GM21786 (cell line): Measurements from ENCODE around the gene DNAH12.
"Not testable (repeated sequence)": the region's sequence is repeated elsewhere in the genome, so short reads cannot be mapped to it uniquely, and the experiment has no call there.

Experiments used
- ATAC-seq: cut with Tn5 transposase; IDR thresholded peaks from one replicate; pipeline ENCODE4 v1.9.1; 2021; ENCODE audit not compliant: unreplicated experiment

DNAH12 gene

DNA sequence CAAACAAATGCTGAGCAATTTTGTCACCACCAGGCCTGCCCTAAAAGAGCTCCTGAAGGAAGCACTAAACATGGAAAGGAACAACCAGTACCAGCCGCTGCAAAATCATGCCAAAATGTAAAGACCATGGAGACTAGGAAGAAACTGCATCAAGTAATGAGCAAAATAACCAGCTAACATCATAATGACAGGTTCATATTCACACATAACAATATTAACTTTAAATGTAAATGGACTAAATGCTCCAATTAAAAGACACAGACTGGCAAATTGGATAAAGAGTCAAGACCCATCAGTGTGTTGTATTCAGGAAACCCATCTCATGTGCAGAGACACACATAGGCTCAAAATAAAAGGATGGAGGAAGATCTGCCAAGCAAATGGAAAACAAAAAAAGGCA, 217.6 kb downstream of the DNAH12 start:
- not testable (repeated sequence) for ATAC-seq

DNA sequence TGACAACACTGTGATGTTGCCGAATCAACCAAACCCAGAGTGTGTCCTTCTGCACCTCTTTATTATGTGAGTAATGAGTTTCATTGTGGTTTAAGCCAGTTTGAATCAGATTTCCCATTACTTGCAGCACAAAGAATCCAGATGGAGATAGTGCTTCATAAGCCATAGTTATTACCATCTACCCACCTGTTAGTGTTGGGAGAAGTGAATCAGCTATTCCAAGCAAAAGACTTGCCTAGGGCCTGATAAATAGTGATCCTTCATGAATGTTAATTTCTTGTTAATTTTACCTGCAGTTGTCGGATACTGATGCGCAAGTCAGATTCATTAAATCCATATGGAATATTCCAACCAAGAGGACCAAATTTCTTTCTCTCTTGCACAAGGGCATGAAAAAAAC, 229.9 kb downstream of the DNAH12 start:
- ATAC-seq, result no peak

DNA sequence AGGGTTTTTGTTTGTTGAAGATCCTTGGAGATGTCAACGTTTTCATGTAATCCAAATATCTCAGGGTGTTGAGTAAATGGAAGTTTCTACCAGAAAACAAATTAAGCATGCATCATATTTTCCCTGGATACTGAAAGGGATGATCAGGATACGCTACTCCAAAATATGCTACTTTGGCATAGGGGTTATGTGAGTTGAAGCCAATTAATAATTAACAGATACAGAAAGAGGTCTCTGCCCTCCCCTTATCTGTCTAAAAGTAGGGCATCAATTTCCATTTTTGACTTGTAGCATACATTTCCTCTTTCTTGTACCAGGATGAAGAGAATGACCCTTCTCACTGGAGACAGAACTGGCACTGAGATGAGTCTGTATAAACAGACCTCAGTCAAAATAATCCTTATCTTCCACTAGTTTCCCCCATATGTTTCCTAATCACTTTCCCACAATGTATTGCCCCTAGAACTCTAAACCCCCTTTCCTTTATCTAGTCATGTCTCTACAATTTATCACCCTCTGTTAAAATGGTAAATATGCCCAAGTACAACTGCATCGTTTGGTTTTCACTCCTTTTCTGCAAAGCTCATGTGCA, 234.3 kb downstream of the DNAH12 start:
- ATAC-seq, result no peak

DNA sequence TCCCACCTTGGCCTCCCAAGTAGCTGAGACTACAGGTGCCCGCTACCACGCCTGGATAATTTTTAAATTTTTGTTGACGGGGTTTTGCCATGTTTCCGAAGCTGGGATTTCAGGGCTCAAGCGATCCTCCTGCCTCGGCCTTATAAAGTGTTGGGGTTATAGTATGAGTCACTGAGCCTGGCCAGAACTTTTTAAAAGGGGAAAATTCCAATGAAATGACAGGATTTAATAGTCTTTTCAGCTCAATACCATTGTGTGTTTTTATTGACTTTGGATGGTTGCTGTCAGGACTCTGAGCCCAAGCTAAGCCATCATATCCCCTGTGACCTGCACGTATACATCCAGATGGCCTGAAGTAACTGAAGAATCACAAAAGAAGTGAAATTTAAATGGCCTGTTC, 240.6 kb downstream of the DNAH12 start:
- ATAC-seq, result not testable (repeated sequence)

DNA sequence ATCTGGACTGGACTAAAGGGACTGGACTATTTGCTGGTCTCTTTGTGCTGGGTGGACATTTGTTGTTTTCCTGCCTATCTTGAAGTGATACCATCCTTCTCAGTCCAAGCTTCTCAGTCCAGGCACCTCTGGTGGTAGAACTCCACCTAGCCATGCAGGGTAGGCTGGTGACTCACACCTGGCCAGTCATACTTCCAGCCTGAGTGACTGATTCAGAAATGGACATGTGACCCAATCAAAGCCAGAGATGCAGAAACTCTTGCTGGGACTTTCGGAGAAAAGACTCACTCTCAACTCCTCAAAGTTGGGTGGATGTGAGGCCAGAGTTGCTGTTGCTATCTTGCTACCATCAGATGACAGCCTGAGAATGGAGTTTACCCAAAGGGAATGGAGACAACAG, 246.1 kb downstream of the DNAH12 start:
- no peak for ATAC-seq

DNA sequence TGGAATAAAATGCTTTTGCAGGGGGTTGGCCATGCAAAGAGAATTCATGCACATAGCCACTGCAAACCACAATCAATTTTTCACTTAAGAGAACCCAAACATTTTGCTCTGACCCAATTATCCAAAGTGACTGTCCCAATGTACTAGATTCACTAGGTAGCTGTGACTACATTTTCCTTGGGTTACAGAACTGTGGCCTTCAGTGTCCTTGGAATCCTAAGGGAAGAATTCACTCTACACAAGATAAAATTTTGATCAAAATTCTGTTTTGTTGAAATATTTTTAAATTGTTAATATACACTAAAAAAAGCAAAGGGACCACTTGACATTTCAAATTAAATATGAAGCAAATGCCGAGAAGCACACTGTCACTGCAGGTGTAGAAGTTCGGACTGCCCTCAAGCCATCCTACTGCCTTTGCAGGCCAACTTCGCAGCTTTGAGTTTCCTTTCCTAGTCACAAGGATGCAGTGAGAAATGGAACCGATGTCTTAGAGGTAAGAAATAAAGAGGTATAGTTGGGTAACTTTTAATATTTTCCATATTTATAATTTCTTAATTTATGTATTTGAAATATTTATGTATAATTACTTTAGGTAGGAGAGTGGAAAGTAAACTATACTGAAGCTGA, 251.1 kb downstream of the DNAH12 start:
- no peak for ATAC-seq

DNA sequence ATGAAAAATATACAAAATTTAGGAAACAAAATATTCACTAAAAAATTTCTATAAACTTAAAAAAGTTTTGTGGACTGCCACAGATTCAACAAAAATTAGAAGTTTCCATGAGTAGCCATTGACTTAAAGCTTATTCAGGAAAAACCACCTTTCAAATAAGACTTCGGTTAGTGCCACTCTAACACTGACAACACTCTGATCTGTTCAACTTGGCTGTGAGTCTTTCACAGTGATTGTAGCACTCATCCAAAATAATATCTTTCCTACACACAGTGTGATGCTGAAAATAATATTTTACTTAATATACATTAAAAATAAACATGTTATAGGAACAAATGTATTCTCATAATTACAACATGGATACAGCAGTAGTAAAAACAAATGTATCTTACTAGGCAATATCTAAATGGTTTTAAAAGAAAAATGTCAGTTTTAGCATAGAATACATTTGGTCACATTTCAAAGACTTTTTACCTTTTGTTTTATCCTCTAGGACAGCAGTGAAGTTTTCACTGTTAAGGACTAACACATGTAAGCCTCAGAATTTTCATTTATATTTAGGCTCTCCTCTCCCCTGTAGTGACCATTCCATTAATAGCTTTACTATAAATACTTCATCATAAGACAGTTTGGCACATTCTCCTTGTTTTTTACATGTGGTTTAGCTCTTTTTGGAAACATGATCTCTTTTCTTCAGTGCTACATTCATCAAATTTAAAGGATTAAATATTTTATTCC, 251.8 kb downstream of the DNAH12 start, which contains the start of gene ASB14:
TSS of gene ASB14 (minus strand) at position 527 of the 738 bp plus-strand sequence. CDS start 652 bp downstream, outside the sequence.
- ATAC-seq, result no peak

DNA sequence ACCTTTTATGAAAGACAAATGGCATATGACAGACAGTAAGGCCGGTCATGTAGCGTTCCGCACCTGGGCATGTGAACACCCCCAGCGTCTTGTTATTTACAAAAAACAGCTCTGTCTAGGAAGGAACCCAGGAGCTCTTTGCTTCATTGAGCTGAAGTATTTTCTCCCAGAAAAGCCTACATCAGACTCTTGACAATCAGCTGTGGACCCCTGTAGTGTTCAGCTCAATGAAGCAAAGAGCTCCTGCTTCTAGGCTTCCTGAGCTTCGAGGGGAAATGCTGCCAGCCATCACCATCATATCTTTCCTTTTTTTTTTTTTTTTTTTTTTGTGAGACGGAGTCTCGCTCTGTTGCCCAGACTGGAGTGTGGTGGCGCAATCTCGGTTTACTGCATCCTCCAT, 255.7 kb downstream of the DNAH12 start:
- ATAC-seq, result no peak

DNA sequence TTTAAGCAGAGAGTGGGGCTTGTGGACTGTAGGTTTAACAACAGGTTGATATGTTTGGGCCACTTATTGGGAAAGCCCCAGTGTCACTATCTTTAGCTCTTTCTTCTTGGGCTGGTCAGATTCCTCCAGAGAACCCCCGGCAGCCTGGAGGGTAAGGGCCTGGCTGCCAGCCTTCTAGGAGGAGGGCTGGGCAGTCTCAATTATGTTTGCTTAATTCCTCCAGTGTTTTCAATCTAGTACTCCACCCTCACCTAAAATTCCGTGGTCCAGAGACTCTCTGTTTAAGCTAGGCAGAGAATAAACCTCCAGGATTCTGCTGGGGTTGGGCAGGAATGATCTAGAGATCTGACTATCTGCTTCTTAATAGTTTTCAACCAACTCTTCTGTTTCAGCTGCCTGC, 256.9 kb downstream of the DNAH12 start:
- no peak for ATAC-seq

DNA sequence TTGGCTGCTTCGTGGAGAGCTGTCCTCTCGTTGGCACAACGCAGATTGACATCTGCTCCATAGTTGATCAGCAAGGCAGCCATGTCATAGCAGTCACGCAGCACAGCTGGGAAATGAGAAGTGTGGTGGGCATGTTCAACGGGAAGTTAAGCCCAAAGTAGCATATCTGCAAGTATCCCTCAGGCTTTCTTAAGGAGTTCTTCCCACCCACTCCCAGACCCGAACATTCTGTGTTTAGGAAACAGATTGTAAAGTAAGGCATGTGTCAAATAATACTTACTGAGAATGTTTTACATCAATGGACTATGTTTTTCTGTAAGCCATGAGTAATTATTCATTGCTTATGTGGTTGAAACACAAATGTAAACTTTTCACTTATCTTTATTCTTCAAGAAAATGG, 260.8 kb downstream of the DNAH12 start:
- ATAC-seq, result no peak

DNA sequence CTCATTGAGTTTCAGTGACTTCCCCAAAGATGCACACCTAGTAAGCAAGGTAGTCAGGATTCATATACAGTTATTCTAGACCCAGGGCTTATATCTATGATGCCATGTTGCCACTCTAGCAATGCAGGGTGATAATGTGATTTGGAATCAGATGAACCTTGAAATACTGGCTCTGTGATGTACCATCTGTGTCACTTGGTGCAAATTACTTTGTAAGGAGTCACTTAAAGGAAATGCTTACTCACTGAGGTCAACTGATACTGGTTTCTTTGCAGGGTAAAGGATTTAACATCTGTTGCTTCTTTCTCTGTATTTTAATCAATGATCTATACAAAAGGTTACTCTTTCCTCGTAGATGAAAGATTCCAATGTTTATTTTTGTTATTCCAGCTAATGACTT, 262.4 kb downstream of the DNAH12 start:
- no peak for ATAC-seq

DNA sequence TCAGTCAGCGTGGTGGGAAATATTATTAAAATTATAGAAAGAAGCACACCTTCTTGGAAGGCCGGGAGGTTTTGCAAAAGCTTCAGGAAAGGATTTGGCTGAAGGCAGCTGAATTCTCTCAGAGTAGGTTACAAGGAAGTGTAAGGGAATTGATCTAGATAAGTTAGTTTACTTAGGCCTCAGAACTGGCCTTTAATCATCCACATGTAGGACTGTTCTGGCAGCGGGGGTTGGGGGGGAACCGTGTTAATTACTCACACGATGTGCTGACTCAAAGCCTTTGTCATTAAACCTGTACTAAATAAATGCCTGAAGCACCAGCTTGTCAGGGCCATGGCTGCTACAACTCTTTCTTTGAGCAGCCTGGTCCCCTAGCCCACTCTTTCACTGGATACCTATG, 264.5 kb downstream of the DNAH12 start:
- ATAC-seq, result no peak

DNA sequence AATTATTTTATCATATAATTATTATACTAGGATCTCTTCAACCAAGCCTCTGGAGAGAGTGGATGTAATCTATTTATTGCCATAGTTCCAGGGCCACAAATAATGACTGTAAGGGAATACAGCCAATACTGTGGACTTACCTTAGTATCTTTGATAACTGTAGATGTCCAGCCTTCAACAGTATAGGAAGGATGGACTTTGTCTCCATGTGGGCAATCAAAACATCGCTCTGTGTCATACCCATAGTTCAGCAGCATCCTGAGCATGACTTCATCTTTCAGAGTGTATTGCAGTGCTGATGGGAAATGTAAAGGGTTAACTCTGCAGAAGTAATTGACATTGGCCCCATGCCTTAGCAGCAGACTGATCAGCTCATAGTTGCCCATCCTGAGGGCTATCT, 265.9 kb downstream of the DNAH12 start:
- ATAC-seq, result no peak

DNA sequence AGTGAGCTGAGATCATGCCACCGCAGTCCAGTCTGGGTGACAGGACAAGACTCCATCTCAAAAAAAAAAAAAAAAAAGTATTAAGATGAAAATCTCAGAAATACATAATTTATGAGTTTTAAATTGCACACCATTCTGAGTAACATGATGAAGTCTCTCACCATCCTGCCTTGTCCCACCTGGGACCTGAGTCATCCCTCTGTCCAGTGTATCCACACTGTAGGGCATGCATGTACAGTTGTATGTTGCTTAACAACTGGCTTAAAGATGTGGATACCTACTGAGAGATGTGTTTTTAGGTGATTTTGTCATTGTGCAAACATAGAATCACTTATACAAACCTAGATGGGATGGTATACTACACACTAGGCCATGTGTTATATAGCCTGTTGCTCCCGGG, 268.8 kb downstream of the DNAH12 start:
- ATAC-seq, result no peak

DNA sequence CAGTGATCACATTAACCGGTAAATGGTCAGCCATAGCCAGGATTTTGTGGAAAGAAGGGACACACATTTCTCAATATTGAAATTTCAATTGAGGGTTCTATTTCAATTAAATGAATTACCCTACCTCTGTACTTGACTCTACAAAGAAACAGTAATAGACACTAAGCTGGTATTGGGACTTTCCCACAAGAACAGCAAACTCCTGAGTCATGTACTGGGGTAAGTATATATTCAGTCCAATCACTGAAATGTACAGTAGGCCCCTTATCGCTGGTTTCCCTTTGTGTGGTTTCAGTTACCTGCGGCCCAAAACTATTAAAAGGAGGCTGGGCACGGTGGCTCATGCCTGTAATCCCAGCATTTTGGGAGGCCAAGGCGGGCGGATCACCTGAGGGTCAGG, 269.3 kb downstream of the DNAH12 start:
- no peak for ATAC-seq

DNA sequence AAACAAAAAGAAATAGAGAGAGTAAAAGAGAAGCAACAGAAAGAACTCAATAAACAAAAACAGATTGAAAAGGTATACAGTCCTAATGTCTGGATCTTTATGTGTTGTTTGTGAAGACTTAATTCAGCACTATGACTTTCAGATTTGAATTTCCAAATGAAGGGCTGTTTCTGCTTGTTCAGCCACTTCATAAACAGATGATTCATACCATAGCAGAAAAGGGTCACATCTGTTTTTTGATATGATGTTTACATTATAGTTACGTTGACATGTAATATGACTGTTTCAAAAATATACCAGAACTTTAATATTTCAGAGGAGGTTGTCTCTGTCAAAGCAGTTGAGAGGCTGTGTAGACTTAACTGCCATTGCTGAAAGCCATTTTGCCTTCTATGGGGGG, 275.7 kb downstream of the DNAH12 start:
- ATAC-seq, result no peak

DNA sequence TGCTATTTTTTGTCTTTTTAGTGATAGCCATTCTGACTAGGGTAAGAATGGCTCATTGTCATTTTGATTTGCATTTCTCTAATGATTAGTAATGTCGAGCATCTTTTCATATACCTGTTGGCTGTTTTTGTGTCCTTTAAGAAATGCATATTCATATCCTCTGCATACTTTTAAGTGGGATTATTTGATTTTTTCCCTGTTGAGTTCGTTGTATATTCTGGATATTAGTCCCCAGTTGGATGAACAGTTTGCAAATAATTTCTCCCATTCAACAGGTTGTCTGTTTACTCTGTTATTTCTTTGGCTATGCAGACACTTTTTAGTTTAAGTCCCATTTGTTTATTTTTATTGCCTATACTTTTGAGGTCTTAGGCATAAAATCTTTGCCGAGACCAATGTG, 282.2 kb downstream of the DNAH12 start:
- ATAC-seq, result no peak

DNA sequence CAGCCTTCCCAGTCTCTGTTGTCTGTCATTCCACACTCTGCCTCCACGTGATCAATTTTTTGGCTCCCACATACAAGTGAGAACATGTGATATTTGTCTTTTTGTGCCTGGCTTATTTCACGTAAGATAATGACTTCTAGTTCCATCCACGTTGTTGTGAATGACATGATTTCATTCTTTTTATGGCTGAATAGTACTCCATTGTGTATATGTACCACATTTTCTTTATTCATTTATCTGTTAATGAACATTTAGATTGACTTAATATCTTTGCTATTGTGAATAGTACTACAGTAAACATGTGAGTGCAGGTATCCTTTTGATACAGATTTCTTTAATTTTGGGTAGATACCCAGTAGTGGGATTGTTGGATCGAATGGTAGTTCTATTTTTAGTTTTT, 283.0 kb downstream of the DNAH12 start:
- no peak for ATAC-seq

DNA sequence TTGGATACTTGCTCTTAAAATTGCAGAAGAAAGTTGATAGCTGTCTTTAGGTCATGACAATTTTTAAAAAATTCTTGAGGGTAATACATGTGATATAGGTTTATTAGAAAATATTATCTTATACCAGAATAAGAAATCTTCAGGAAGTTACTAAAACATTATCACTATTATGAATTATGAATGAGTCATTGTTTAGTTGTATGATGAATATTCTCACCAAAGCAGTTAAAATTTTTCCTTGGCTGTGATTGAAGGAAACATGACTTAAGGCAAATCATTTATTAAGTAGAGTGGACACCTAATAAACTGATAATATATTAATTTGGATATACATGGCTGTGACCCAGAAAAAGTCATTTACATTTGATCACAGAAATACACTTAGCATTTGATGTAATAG, 286.5 kb downstream of the DNAH12 start:
- ATAC-seq, result no peak

DNA sequence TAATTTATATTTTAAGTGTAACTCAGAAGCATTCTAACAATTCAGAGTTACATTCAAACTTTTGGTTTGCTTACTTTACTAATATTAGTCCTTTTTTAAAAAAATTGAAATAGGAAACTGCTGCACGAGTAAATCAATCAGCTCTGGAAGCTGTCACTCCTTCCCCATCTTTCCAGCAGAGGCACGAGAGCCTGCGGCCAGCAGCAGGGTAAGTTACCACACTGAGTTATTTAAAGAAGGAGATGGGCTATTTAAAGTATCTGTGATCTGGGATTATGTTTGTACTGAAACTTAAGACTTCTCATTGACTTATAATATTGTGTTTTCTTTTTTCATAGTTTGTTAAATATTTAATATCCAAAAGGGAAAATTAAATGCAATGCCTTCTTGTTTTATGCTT, 287.3 kb downstream of the DNAH12 start:
- ATAC-seq, result no peak

DNA sequence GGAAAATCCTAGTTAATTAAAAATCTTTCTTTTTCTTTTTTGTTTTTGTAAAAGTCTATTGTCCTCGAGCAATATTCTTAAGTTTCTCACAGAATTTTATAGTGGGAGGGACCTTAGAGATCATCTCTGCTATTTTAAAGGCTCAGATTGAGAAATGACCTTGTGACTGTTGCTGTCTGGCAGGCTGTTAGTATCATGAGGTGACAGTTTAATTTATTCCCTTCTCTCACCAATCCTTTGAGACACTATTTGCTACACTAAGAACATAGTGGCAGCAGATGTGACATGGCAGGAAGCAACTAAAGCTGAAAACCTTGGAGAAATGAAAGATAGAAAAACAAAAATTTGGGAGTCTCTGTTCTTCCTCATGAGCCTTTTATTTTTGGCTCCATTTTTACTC, 291.7 kb downstream of the DNAH12 start:
- no peak for ATAC-seq

DNA sequence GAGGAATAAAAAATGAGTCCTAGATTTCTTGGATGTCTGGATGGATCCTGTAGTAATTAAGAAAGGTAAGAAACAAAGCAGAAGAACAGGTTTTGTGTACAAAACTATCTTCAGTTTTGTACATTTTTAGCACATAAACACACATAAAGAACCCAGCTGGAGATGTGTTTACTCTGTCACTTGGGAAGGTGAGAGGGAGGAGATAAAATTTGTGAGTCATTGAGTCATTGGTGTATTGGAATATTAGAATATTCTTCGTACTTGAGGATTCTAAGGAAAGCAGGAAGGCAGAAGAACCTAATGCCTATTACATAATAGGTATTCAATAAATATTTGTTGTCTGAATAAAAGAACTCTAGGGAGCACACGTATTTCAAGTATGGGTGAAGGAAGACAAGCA, 299.2 kb downstream of the DNAH12 start:
- ATAC-seq, result no peak
